COLO668 (cell line): ENCODE data around the gene TAAR1.
"Not testable (repeated sequence)": the region's sequence is repeated elsewhere in the genome, so short reads cannot be mapped to it uniquely, and the experiment has no call there.

ENCODE experiments used
- DNase-seq: peaks from one replicate; lab custom pipeline; 2025; ENCODE audit not compliant: unreplicated experiment; lab: John Stamatoyannopoulos, UW

TAAR1 gene

DNA sequence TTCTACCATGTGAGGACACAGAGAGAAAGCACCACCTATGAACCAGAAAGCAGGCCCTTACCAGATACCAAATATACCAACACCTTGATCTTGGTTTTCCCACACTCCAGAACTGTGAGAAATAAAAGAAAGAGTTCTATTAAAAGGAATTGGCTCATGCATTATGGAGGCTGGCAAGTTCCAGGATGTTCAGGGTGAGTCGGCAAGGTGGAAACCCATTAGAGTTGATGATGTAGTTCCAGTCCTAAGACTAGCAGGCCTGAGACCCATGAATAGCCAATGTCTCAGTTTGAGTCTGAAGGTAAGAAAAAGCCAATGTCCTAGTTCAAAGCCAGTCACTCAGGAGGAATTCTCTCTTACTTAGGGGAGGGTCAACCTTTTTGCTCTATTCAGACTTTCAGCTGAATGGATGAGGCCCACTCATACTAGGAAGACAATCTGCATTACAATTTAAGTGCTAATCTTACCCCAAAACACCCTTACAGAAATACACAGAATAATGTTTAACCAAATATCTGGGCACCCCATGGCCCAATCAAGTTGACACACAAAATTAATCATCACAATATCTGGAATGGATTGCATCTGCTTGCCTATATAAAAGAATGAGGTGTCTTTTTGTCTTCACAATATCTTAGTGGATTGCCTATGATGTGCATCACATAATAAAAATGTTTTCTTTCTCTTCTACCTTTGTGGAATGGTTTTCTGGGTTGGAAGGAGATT is 5.5 kb upstream of the TAAR1 start:
- no peak for DNase-seq

- DNase-seq: no peak
Measured at GRCh38 chr6:132663661-132664060, 4.7 kb upstream of the TAAR1 start.

DNA sequence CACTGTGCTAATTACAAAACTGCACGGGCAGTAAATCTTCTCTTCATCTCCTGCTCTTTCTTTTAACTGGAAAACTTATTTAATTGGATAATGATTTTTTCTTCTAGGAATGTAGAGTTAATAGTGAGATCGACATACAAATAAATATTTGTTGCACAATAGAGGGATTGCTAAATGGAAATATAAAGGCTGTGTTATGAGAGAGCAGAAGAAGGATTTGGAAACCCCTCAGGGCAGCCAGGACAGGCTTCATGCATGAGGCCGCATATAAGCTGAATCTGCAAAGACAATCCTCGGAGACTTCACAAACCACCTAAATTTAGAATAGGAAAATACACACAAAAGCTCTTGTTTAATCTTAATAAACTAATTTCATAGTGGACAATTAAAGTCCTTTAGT is 2.9 kb upstream of the TAAR1 start:
- no peak for DNase-seq

DNA sequence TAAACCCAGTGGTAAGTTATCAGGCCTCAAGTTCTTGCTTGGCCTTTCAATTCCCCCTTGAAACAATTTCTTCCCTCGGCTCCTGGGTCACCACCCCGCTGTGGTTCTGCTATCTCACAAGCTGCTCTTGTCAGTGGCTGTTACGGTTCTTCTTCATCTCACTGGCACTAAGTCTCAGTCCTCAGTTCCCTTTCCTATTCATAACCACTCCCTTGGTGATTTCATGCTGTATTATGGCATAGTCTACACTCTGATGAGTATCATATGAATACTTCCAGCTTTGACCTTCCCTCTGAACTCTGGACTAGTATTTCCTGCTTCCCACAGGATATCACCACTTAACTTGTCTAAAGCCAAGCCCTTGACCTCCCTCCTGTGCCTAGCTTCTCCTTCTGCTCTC is 7.9 kb downstream of the TAAR1 start:
- DNase-seq: no peak

DNA sequence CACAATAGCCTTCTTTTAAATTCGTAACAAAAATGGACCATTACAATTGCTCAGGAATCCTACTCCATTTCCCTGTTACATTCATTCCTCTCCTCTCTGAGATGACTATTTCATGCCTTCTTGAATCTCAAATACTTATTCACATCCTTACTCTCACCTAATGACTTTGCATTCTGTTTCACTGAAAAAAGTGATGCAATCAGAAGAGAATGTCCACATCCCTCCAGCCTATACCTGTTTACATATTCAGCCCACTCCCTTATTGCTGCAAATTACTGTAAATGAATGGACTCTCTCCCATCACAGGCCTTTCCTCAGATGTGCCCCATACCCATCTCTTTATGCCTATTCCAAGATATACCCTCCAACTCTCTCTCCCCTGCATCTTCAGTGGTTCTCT is 8.6 kb downstream of the TAAR1 start:
- DNase-seq: no peak

- DNase-seq: no peak
Measured at GRCh38 chr6:132648828-132649227, 10.2 kb downstream of the TAAR1 start.

- DNase-seq: no peak
Measured at GRCh38 chr6:132648356-132648755, 10.6 kb downstream of the TAAR1 start.

GRCh38 chr6:132643547-132643946 is 15.4 kb downstream of the TAAR1 start:
- DNase-seq: no peak

DNA sequence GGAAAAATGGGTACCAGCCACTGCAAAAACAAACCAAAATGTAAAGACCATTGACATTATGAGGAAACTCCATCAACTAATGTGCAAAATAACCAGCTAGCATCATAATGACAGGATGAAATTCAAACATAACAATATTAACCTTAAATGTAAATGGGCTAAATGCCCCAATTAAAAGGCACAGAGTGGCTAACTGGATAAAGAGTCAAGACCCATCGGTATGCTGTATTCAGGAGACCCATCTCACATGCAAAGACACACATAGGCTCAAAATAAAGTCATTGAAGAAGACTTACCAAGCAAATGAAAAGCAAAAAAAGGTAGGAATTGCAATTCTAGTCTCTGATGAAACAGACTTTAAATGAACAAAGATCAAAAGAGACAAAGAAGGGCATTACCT is 21.8 kb downstream of the TAAR1 start:
- DNase-seq: not testable (repeated sequence)

DNA sequence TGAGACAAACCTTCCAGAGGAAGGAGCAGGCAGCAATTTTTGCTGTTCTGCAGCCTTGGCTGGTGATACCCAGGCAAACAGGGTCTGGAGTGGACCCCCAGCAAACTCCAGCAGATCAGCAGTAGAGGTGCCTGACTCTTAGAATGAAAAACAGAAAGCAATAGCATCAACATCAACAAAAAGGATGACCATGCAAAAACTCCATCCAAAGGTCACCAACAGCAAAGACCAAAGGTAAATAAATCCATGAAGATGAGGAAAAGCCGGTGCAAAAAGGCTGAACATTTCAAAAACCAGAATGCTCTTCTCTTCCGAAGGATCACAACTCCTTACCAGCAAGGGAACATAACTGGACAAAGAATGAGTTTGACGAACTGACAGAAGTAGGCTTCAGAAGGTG is 23.1 kb downstream of the TAAR1 start:
- not testable (repeated sequence) for DNase-seq

- DNase-seq: not testable (repeated sequence)
Measured at GRCh38 chr6:132635288-132635687, 23.7 kb downstream of the TAAR1 start.

- DNase-seq: no peak
Measured at GRCh38 chr6:132634796-132635195, 24.2 kb downstream of the TAAR1 start.

DNA sequence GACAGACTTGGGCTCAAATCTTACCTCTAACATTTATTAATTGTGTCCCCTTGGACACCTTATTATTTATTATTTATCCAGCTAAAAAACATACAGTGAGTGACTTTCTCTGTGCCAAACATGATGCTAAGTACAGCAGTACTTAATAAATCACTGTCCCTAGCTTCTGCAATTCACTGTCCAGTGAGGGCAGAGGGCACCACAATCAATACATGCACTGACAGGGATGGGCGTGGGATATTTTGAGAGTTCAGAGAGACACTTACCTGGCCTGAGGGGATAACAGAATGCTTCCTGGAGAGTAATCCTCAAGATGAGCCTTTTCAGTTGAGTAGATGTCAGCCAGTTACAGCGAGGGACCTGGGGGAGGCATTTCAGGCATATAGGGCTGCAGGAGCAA is 25.6 kb downstream of the TAAR1 start:
- DNase-seq: no peak

GRCh38 chr6:132624175-132624574 is 34.8 kb downstream of the TAAR1 start, which contains the start of gene TAAR2:
TSS of gene TAAR2 (minus strand) at chr6:132624275. CDS start at chr6:132624275, 0 bp downstream.
- no peak for DNase-seq

- DNase-seq: no peak
Measured at GRCh38 chr6:132623106-132623845, 35.7 kb downstream of the TAAR1 start.

DNA sequence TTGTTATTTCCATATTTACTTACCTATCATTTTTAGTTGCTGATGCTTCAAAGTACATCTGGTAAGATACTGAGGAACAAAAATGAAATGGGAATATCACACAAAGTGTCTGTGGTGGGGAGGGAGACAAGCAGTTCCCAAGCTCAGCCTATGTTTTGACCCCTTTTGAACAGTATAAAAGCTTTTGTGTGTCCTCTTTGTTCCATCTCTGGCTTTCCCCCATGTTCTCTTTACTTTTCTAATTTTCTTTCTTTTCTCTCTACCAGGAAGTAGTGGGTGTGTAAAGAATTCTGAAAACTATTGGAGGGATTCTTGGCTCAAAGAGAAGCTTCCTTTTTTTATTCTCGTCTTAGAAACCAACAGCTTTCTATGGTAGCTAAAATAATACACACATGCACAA is 42.3 kb downstream of the TAAR1 start:
- DNase-seq: no peak

DNA sequence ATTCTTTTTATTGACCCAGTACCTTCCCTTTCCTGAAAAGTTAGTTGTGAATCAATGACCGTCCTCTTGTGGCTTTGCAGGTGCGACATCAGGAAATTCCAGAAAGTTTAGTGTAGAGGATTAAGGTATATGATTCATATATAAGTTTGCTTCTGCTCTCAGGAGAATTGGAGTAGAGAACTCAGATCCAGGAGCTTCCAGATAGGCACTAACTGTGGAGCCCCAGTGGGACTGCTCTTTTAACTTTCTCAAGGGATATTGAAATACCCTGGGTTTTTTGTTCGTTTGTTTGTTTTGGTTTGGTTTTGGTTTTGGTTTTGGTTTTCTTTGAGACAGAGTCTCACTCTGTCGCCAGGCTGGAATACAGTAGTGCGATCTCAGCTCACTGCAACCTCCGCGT is 44.4 kb downstream of the TAAR1 start:
- no peak for DNase-seq

GRCh38 chr6:132612449-132613108 is 46.4 kb downstream of the TAAR1 start:
- no peak for DNase-seq

GRCh38 chr6:132611616-132612015 is 47.4 kb downstream of the TAAR1 start:
- DNase-seq: no peak

DNA sequence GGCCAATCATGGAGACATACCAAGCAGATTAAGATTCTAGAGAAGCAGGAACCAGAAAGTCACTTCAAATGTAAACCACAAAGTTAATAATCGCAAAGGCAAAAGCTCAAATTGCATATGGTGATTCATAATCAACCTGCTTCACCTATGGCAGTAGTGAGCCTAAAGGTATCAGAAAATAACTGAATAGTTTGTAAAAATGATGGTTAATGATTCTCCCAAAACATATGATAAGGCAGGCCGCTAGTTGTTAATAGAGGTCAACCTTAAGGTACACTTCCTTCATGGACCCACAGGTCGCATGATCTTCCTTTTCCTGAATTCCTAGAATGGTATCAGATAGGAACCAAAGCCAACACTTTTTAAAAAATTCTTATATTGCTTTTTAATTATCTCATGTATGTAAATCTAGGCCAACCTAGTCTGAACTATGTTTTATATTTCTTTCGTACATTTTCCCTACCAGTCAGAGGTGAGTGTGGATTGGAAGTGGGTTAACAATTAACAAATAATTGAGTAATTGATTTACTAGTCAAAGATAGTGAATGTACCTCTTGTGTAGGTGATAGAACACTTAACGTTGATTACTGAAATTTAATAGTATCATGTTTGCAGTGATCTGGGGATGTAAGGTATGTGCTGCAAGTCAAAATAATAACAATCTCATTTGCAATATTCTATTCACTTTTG is 51.3 kb downstream of the TAAR1 start:
- DNase-seq: no peak

DNA sequence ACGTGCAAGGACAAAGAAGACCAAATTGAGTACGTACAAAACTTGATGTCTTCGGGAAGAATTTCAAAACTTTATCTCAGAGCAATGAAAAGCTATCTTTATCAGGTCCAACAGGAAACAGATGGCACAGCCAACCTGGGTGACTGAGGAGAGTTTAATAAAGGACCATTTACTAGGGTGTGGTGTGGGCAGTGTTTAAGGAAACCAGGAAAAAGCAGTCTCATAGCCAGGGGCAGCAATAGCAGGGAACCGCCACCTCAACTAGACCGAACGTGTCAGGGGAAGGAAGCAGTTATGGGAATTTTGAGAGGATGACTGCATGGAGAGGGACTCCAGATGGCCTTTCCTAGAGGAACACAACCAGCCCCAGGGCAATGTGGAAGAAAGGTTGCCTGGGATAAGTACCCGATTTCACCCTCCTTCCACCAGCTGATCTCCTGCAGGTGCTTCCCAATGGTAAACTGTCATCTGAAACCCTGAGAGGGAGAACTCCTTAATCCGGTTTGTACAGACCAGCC is 54.3 kb downstream of the TAAR1 start:
- DNase-seq: no peak
